Liver (tissue), 9 donors: Measurements from ENCODE around the gene PRPF40A. TPM values are rescaled to one million over a fixed set of nuclear protein-coding genes. Genes with fewer than 3 reads are reported as not detected.
A peak's percentile ranks its signal among the peaks of the same experiment; 100 is the strongest.

Experiments used
- DNase-seq: peaks from one replicate; pipeline ENCODE4 v3.0.0-alpha.2; 2017; ENCODE audit warnings: low spot score
- H3K27ac ChIP-seq, 2 donors: one replicate each; pipeline ENCODE4 v1.7.0; 2013; ENCODE audit warnings: inconsistent platforms in 2 of 2, low read length in 2 of 2, control low read depth in 1 of 2, low read depth in 1 of 2, mild to moderate bottlenecking in 1 of 2
- H3K27me3 ChIP-seq, 4 donors: one replicate each; pipeline versions ENCODE4 v1.6.1 to v1.7.0; 2013; ENCODE audit warnings: low read length in 3 of 4, inconsistent platforms in 1 of 4, mild to moderate bottlenecking in 1 of 4, moderate library complexity in 1 of 4; ENCODE audit not compliant: control insufficient read depth in 4 of 4, insufficient read depth in 4 of 4
- H3K36me3 ChIP-seq, 4 donors: one replicate each; pipeline versions ENCODE4 v1.6.1 to v1.7.0; 2013; ENCODE audit warnings: low read length in 3 of 4, mild to moderate bottlenecking in 3 of 4, low read depth in 1 of 4, moderate library complexity in 1 of 4; ENCODE audit not compliant: control insufficient read depth in 4 of 4, insufficient read depth in 3 of 4
- H3K4me1 ChIP-seq, 4 donors: one replicate each; pipeline versions ENCODE4 v1.6.1 to v1.7.0; 2013; ENCODE audit warnings: low read length in 3 of 4, mild to moderate bottlenecking in 3 of 4, moderate library complexity in 1 of 4; ENCODE audit not compliant: control insufficient read depth in 4 of 4, insufficient read depth in 4 of 4
- H3K4me3 ChIP-seq, 3 donors: one replicate each; pipeline versions ENCODE4 v1.6.1 to v1.7.0; 2013; ENCODE audit warnings: low read length in 3 of 3, control low read depth in 1 of 3, low read depth in 1 of 3, mild to moderate bottlenecking in 1 of 3
- H3K9ac ChIP-seq, 2 donors: one replicate each; pipeline ENCODE4 v1.7.0; 2013; ENCODE audit warnings: low read length in 2 of 2, mild to moderate bottlenecking in 2 of 2, moderate library complexity in 2 of 2, control low read depth in 1 of 2, low read depth in 1 of 2
- H3K9me3 ChIP-seq, 4 donors: one replicate each; pipeline versions ENCODE4 v1.6.1 to v1.7.0; 2013; ENCODE audit warnings: low read length in 3 of 4; ENCODE audit not compliant: control insufficient read depth in 4 of 4
- EGR1 ChIP-seq, 2 donors: IDR thresholded peaks; 2 replicates each; pipeline ENCODE4 v1.6.1; 2016 to 2018; ENCODE audit warnings: antibody characterized with exemption in 2 of 2, low read depth in 2 of 2
- FOXA1 ChIP-seq: IDR thresholded peaks from 2 replicates; pipeline ENCODE4 v1.6.1; 2016; ENCODE audit warnings: antibody characterized with exemption
- FOXA2 ChIP-seq: IDR thresholded peaks from 2 replicates; pipeline ENCODE4 v1.6.1; 2016; ENCODE audit warnings: antibody characterized with exemption
- GABPA ChIP-seq, 2 donors: IDR thresholded peaks in 1 of 2; conservative IDR thresholded peaks in 1 of 2; 2 replicates each; pipeline ENCODE4 v1.6.1; 2016; ENCODE audit warnings: antibody characterized with exemption in 2 of 2, mild to moderate bottlenecking in 1 of 2, moderate library complexity in 1 of 2
- HNF4A ChIP-seq, 2 donors: conservative IDR thresholded peaks; 2 replicates each; pipeline ENCODE4 v1.6.1; 2016; ENCODE audit warnings: antibody characterized with exemption in 2 of 2, mild to moderate bottlenecking in 2 of 2
- NR2F2 ChIP-seq: IDR thresholded peaks from 2 replicates; pipeline ENCODE4 v1.6.1; 2016; ENCODE audit warnings: antibody characterized with exemption
- RAD21 ChIP-seq, 2 donors: IDR thresholded peaks; 2 replicates each; pipeline ENCODE4 v1.6.1; 2016; ENCODE audit warnings: antibody characterized with exemption in 2 of 2, mild to moderate bottlenecking in 2 of 2
- RXRA ChIP-seq, 2 donors: IDR thresholded peaks; 2 replicates each; pipeline ENCODE4 v1.6.1; 2017 to 2018; ENCODE audit warnings: antibody characterized with exemption in 2 of 2, mild to moderate bottlenecking in 1 of 2
- SP1 ChIP-seq: IDR thresholded peaks from 2 replicates; pipeline ENCODE4 v1.6.1; 2018; ENCODE audit warnings: antibody characterized with exemption, mild to moderate bottlenecking
- TAF1 ChIP-seq: conservative IDR thresholded peaks from 2 replicates; pipeline ENCODE4 v1.6.1; 2016; ENCODE audit warnings: antibody characterized with exemption, mild to moderate bottlenecking
- YY1 ChIP-seq: IDR thresholded peaks from 2 replicates; pipeline ENCODE4 v1.6.1; 2016; ENCODE audit warnings: antibody characterized with exemption, mild to moderate bottlenecking
- WGBS: extraction: QIAGEN DNeasy Blood & Tissue Kit; methylation state at CpG from one replicate; pipeline ENCODE4 v1.1.7; 2013; 5-methylcytosine and 5-hydroxymethylcytosine counted together
- polyA plus RNA-seq, 2 donors: library from polyadenylated mRNA; stranded (reverse) in 1 of 2; unstranded in 1 of 2; fragments of 200-250 nt in 1 of 2; fragments of >200 nt in 1 of 2; fragmentation: Nextera tagmentation in 1 of 2; extraction: Ambion mirVana in 1 of 2; gene quantifications; one replicate each; pipeline versions ENCODE4 v1.2.1 to v1.2.3, GENCODE V29; 2013 to 2015
- total RNA-seq, 2 donors: library from RNA; depleted of rRNA; stranded (reverse); fragments of >200 nt; gene quantifications; one replicate each; pipeline ENCODE4 v1.2.3, GENCODE V29; 2014
- TF ChIP-seq, protein P1 (sequence below): fragments of 150-350 bp; IDR thresholded peaks from 2 replicates; pipeline ENCODE4 v1.5.1; 2017; ENCODE audit warnings: improper control_type of control experiment, low read depth, low read length; ENCODE audit not compliant: missing input control
- TF ChIP-seq, protein P2 (sequence below): IDR thresholded peaks from 2 replicates; pipeline ENCODE4 v1.6.1; 2016; ENCODE audit warnings: antibody characterized with exemption
- TF ChIP-seq, protein P3 (sequence below): IDR thresholded peaks from 2 replicates; pipeline ENCODE4 v1.6.1; 2016; ENCODE audit warnings: antibody characterized with exemption, mild to moderate bottlenecking
- TF ChIP-seq, protein P4 (sequence below): IDR thresholded peaks from 2 replicates; pipeline ENCODE4 v1.6.1; 2016; ENCODE audit warnings: antibody characterized with exemption
- TF ChIP-seq, protein P5 (sequence below): IDR thresholded peaks from 2 replicates; pipeline ENCODE4 v1.6.1; 2016; ENCODE audit warnings: antibody characterized with exemption
- donor health status: healthy.
- donor health status: healthy.
- donor health status: healthy.
- donor health status: healthy.
- donor health status: healthy.

Gene PRPF40A
- total and polyA plus RNA-seq, 4 donors: 18.8 to 58.1 (median 53.7) TPM

DNA sequence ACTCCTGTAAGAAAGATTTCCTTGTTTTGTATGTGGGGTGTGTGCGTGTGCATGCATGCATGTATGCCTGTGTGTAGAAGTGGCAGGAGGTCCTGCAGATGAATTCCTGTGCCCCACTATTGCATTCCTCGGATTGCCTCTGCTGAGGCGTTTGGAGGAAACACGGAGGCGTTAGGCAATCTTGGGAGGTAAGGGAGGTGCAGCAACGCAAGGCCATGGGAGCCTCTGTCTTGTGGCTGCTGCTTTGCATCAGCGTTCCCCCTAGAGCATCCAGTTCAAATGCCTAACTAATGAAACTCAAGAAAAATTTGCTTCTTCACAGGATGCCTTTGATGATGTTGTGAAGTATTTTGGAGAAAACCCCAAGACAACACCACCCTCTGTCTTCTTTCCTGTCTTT, 80.0 kb downstream of the PRPF40A start:
- Histone ChIP-seq H3K36me3 (peaks cover 0 to 8% (median 0%) of the 10 kb centered on the region in 4 donors), H3K9ac (no peak overlapping the region), H3K27me3 (no peaks in the 10 kb centered on the region), H3K4me1 (no peaks in the 10 kb centered on the region), H3K27ac (no peak overlapping the region), H3K9me3 (no peaks in the 10 kb centered on the region), H3K4me3 (no peak overlapping the region)
- no peak for TF ChIP-seq RXRA (IDR thresholded peaks at IDR 0.05)
- TF ChIP-seq SP1: no peak
- TF ChIP-seq, protein P1, sequence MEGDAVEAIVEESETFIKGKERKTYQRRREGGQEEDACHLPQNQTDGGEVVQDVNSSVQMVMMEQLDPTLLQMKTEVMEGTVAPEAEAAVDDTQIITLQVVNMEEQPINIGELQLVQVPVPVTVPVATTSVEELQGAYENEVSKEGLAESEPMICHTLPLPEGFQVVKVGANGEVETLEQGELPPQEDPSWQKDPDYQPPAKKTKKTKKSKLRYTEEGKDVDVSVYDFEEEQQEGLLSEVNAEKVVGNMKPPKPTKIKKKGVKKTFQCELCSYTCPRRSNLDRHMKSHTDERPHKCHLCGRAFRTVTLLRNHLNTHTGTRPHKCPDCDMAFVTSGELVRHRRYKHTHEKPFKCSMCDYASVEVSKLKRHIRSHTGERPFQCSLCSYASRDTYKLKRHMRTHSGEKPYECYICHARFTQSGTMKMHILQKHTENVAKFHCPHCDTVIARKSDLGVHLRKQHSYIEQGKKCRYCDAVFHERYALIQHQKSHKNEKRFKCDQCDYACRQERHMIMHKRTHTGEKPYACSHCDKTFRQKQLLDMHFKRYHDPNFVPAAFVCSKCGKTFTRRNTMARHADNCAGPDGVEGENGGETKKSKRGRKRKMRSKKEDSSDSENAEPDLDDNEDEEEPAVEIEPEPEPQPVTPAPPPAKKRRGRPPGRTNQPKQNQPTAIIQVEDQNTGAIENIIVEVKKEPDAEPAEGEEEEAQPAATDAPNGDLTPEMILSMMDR: no peak
- TF ChIP-seq EGR1 (IDR thresholded peaks at IDR 0.05; ENCODE audit: low read depth in 2 of 2): no peak
- TF ChIP-seq, protein P2, sequence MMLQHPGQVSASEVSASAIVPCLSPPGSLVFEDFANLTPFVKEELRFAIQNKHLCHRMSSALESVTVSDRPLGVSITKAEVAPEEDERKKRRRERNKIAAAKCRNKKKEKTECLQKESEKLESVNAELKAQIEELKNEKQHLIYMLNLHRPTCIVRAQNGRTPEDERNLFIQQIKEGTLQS: no peak
- no peak for TF ChIP-seq RAD21 (IDR thresholded peaks at IDR 0.05)
- TF ChIP-seq, protein P3, sequence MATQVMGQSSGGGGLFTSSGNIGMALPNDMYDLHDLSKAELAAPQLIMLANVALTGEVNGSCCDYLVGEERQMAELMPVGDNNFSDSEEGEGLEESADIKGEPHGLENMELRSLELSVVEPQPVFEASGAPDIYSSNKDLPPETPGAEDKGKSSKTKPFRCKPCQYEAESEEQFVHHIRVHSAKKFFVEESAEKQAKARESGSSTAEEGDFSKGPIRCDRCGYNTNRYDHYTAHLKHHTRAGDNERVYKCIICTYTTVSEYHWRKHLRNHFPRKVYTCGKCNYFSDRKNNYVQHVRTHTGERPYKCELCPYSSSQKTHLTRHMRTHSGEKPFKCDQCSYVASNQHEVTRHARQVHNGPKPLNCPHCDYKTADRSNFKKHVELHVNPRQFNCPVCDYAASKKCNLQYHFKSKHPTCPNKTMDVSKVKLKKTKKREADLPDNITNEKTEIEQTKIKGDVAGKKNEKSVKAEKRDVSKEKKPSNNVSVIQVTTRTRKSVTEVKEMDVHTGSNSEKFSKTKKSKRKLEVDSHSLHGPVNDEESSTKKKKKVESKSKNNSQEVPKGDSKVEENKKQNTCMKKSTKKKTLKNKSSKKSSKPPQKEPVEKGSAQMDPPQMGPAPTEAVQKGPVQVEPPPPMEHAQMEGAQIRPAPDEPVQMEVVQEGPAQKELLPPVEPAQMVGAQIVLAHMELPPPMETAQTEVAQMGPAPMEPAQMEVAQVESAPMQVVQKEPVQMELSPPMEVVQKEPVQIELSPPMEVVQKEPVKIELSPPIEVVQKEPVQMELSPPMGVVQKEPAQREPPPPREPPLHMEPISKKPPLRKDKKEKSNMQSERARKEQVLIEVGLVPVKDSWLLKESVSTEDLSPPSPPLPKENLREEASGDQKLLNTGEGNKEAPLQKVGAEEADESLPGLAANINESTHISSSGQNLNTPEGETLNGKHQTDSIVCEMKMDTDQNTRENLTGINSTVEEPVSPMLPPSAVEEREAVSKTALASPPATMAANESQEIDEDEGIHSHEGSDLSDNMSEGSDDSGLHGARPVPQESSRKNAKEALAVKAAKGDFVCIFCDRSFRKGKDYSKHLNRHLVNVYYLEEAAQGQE: no peak
- no peak for TF ChIP-seq FOXA2
- TF ChIP-seq, protein P4, sequence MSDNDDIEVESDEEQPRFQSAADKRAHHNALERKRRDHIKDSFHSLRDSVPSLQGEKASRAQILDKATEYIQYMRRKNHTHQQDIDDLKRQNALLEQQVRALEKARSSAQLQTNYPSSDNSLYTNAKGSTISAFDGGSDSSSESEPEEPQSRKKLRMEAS: no peak
- TF ChIP-seq NR2F2: no peak
- TF ChIP-seq HNF4A (conservative IDR thresholded peaks at IDR 0.05): no peak
- TF ChIP-seq, protein P5, sequence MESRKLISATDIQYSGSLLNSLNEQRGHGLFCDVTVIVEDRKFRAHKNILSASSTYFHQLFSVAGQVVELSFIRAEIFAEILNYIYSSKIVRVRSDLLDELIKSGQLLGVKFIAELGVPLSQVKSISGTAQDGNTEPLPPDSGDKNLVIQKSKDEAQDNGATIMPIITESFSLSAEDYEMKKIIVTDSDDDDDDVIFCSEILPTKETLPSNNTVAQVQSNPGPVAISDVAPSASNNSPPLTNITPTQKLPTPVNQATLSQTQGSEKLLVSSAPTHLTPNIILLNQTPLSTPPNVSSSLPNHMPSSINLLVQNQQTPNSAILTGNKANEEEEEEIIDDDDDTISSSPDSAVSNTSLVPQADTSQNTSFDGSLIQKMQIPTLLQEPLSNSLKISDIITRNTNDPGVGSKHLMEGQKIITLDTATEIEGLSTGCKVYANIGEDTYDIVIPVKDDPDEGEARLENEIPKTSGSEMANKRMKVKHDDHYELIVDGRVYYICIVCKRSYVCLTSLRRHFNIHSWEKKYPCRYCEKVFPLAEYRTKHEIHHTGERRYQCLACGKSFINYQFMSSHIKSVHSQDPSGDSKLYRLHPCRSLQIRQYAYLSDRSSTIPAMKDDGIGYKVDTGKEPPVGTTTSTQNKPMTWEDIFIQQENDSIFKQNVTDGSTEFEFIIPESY: no peak
- TF ChIP-seq FOXA1: no peak
- TF ChIP-seq YY1: no peak
- TF ChIP-seq TAF1: no peak
- DNase-seq: no peak
- WGBS: 86% methylated on average over 7 of the region's 7 CpGs

DNA sequence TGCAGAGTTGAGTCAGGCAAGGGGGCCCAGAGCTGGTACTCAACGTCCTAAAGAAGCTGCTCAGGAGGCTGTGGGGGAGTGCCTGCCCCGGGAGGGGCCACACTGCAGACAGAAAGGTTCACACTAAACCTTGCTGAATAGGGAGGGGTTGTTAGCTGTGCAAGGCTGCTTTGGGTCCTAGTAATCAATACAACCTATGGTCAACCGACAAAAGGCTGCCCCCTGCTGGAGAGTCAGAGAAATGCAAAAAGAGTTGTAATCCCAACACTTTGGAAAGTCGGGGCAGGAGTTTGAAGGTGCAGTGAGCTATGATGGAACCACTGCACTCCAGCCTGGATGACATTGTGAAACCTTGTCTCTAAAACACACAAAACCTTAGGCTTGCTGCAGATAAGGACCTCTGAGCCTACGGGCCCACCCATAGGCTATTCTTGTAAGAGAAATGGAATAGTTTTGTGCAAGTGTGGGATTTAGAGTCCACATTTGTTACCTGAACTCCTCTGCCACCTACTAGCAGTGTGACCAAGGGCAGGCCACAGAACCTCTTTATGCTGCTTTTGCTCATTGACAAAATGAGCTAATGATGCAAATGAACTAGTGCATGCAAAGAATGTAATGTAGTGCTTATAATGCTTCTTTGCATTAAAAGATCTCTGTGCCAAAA, 81.5 kb downstream of the PRPF40A start:
- Histone ChIP-seq H3K9me3 (no peaks in the 10 kb centered on the region), H3K4me3 (no peak overlapping the region), H3K4me1 (no peaks in the 10 kb centered on the region), H3K27me3 (no peaks in the 10 kb centered on the region), H3K27ac (no peak overlapping the region), H3K36me3 (peaks cover 0 to 9% (median 0%) of the 10 kb centered on the region in 4 donors), H3K9ac (no peak overlapping the region)
- WGBS: 16% methylated on average over 5 of the region's 5 CpGs
- DNase-seq: peak; percentile 79
- TF ChIP-seq GABPA (IDR thresholded peaks at IDR 0.05 in 1 of 2, conservative IDR thresholded peaks at IDR 0.05 in 1 of 2) (no peak), RAD21 (IDR thresholded peaks at IDR 0.05) (peak; percentile 83 to 90), YY1 (no peak), HNF4A (conservative IDR thresholded peaks at IDR 0.05) (peak in 1 of 2 donors; percentile 7)
- TF ChIP-seq, protein P5: no peak
- TF ChIP-seq, protein P1: peak; percentile 80
